ENCODE results near the gene DOCK1. TPM values are rescaled to one million over a fixed set of nuclear protein-coding genes. Genes with fewer than 3 reads are reported as not detected.

The DOCK1 gene
- total RNA-seq, 4 donors from 2014 or later: 60.6 to 136 (median 92.7) TPM

- Histone ChIP-seq H3K4me3 (no peak overlapping the region), H3K27ac (no peak overlapping the region), H3K9me3 (no peaks in the 10 kb centered on the region), H3K27me3 (no peaks in the 10 kb centered on the region), H3K36me3 (peaks cover 20% of the 10 kb centered on the region), H3K4me1 (peaks cover 4% of the 10 kb centered on the region)
- WGBS: 98% methylated on average over 7 of the region's 10 CpGs
- TF ChIP-seq, protein P1, sequence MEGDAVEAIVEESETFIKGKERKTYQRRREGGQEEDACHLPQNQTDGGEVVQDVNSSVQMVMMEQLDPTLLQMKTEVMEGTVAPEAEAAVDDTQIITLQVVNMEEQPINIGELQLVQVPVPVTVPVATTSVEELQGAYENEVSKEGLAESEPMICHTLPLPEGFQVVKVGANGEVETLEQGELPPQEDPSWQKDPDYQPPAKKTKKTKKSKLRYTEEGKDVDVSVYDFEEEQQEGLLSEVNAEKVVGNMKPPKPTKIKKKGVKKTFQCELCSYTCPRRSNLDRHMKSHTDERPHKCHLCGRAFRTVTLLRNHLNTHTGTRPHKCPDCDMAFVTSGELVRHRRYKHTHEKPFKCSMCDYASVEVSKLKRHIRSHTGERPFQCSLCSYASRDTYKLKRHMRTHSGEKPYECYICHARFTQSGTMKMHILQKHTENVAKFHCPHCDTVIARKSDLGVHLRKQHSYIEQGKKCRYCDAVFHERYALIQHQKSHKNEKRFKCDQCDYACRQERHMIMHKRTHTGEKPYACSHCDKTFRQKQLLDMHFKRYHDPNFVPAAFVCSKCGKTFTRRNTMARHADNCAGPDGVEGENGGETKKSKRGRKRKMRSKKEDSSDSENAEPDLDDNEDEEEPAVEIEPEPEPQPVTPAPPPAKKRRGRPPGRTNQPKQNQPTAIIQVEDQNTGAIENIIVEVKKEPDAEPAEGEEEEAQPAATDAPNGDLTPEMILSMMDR (IDR thresholded peaks at IDR 0.05): no peak
- TF ChIP-seq POLR2AphosphoS5 (IDR thresholded peaks at IDR 0.05) (no peak), POLR2A (IDR thresholded peaks at IDR 0.05) (no peak), EP300 (IDR thresholded peaks at IDR 0.05) (no peak)
- DNase-seq (ENCODE audit: low spot score in 2 of 2): no peak
Observed at GRCh38 chr10:127411062-127411461, 505.8 kb downstream of the DOCK1 start.

DNA sequence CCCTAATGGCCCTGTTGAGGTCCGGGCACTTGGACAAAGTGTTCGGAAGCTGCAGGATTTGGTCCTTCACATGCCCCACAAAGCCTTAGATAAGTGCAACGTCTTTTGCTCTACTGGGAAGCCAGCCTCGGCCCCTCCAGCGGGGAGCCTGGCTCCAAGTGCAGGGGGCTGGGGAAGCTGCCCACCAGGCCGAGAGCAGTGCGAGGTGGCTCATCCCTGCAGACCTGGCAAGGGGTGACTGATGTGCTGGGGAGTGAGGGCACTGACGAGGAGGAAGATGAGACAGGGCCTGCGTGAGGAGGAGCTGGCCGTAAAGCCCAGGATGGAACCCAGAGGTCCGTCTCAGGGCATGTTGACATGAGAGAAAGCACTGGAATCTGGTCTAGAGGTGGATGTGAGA lies 508.1 kb downstream of the DOCK1 start:
- no peak overlapping the region for H3K27ac ChIP-seq
- H3K27me3 ChIP-seq: no peaks in the 10 kb centered on the region
- H3K4me1 ChIP-seq: peaks cover 1% of the 10 kb centered on the region
- WGBS: 93% methylated on average over 11 of the region's 11 CpGs
- no peak overlapping the region for H3K4me3 ChIP-seq
- TF ChIP-seq, protein P1 (IDR thresholded peaks at IDR 0.05): no peak
- TF ChIP-seq EP300 (IDR thresholded peaks at IDR 0.05) (no peak), POLR2AphosphoS5 (IDR thresholded peaks at IDR 0.05) (no peak), POLR2A (IDR thresholded peaks at IDR 0.05) (no peak)
- H3K9me3 ChIP-seq: no peaks in the 10 kb centered on the region
- no peak for DNase-seq (ENCODE audit: low spot score in 2 of 2)
- H3K36me3 ChIP-seq: peaks cover 24% of the 10 kb centered on the region

DNA sequence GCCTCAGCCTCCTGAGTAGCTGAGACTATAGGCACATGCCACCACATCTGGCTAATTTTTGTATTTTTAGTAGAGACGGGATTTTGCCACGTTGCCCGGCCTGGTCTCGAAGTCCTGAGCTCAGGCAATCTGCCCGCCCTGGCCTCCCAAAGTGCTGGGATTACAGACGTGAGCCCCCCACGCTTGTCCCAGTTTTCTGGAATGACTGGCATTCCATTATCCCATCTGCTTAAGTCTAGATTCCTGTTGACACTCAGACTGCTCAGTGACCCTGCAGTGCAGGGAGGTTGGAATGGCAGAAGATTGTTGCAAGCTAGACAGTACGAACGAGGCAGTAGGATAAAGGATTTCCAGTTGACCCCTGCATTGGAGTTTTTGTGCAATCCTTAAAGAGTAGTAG lies 508.8 kb downstream of the DOCK1 start:
- no peaks in the 10 kb centered on the region for H3K4me1 ChIP-seq
- H3K36me3 ChIP-seq: peaks cover 31% of the 10 kb centered on the region
- no peak overlapping the region for H3K27ac ChIP-seq
- TF ChIP-seq, protein P1 (IDR thresholded peaks at IDR 0.05): no peak
- no peak for TF ChIP-seq POLR2AphosphoS5 (IDR thresholded peaks at IDR 0.05)
- TF ChIP-seq EP300 (IDR thresholded peaks at IDR 0.05): no peak
- no peak for TF ChIP-seq POLR2A (IDR thresholded peaks at IDR 0.05)
- H3K4me3 ChIP-seq: no peak overlapping the region
- no peaks in the 10 kb centered on the region for H3K9me3 ChIP-seq
- 93% methylated on average over 9 of the region's 9 CpGs for WGBS
- no peak for DNase-seq (ENCODE audit: low spot score in 2 of 2)
- H3K27me3 ChIP-seq: no peaks in the 10 kb centered on the region

DNA sequence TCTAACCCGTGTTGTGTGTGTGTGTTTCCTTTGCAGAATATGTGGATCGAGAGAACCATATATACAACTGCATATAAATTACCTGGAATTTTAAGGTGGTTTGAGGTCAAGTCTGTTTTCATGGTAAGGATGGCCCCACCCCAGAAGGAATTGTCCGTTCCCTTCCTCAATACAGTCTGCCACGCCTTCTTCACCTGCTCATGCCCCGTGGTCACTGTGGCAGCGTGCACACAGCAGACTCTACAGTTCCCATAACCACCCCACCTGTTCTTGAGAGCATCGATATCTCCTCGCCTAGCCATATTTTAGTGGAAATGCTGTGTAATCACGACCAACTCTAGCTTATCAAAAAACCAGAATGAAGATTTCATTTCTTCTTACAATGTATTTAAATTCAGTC lies 509.9 kb downstream of the DOCK1 start:
- Histone ChIP-seq H3K27ac (no peak overlapping the region), H3K36me3 (peaks cover 39% of the 10 kb centered on the region)
- 81% methylated on average over 9 of the region's 9 CpGs for whole genome bisulfite sequencing

GRCh38 chr10:127415901-127416581 lies 510.8 kb downstream of the DOCK1 start:
- 90% methylated on average over 12 of the region's 12 CpGs for WGBS
- Histone ChIP-seq H3K36me3 (peaks cover 41% of the 10 kb centered on the region), H3K27me3 (no peaks in the 10 kb centered on the region), H3K4me1 (no peaks in the 10 kb centered on the region), H3K27ac (no peak overlapping the region), H3K9me3 (no peaks in the 10 kb centered on the region), H3K4me3 (no peak overlapping the region)
- DNase-seq (ENCODE audit: low spot score in 2 of 2): no peak
- TF ChIP-seq POLR2AphosphoS5 (IDR thresholded peaks at IDR 0.05): no peak

More for the DNA sequence above, 509.9 kb downstream of the DOCK1 start:
- no peak overlapping the region for H3K4me3 ChIP-seq
- DNase-seq (ENCODE audit: low spot score in 2 of 2): no peak
- H3K9me3 ChIP-seq: no peaks in the 10 kb centered on the region
- TF ChIP-seq EP300 (IDR thresholded peaks at IDR 0.05) (no peak), POLR2A (IDR thresholded peaks at IDR 0.05) (no peak), POLR2AphosphoS5 (IDR thresholded peaks at IDR 0.05) (no peak)
- TF ChIP-seq, protein P1 (IDR thresholded peaks at IDR 0.05): no peak
- no peaks in the 10 kb centered on the region for H3K4me1 ChIP-seq
- no peaks in the 10 kb centered on the region for H3K27me3 ChIP-seq
